ENCODE measurements around the gene ZBED6.

ZBED6 gene

DNA sequence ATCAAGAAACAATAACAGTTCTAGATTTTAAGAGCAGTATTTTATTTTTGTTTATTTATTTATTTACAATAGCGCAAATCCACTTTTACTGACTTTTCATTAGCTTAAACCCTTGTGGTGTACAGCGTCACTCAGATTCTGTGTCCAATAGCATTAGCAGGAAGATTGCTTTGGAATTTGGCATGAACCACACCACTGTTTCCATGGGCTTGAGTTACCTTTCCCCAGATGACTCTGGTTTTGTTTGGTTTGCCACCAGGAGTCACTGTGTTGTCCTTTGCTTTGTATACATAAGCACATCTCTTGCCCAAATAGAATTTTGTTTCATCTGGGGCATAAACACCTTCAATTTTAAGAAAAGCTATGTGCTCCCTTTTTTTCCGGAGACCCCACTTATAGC, 40.1 kb downstream of the ZBED6 start:
- no peak for DNase-seq (ENCODE audit: extremely low read depth, low read depth)
- no peak overlapping the region for H3K4me3 ChIP-seq (replicated peaks; ENCODE audit: low read depth, low read length)
- TF ChIP-seq, protein P1, sequence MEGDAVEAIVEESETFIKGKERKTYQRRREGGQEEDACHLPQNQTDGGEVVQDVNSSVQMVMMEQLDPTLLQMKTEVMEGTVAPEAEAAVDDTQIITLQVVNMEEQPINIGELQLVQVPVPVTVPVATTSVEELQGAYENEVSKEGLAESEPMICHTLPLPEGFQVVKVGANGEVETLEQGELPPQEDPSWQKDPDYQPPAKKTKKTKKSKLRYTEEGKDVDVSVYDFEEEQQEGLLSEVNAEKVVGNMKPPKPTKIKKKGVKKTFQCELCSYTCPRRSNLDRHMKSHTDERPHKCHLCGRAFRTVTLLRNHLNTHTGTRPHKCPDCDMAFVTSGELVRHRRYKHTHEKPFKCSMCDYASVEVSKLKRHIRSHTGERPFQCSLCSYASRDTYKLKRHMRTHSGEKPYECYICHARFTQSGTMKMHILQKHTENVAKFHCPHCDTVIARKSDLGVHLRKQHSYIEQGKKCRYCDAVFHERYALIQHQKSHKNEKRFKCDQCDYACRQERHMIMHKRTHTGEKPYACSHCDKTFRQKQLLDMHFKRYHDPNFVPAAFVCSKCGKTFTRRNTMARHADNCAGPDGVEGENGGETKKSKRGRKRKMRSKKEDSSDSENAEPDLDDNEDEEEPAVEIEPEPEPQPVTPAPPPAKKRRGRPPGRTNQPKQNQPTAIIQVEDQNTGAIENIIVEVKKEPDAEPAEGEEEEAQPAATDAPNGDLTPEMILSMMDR (IDR thresholded peaks at IDR 0.05; ENCODE audit: low read depth, low read length, missing control alignments): peak; percentile 16

DNA sequence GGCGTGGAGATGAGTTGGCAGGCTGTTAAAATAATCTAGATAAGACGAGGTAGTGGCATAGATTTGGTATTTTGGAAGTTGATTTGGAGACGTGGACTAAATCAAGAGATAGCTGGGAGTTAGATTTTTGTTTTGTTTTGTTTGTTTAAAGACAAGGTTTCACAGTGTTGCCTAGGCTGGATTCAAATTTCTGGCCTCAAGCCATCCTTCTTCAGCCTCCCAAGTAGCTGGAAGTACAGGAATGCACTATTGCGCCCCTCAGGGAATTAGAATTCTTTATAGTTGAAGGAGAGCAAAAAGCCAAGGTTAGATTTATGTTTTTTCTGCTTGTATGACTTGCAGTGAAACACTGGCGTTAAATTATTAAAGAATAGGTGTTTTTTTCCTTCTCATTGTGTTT, 43.7 kb downstream of the ZBED6 start:
- no peak for DNase-seq (ENCODE audit: extremely low read depth, low read depth)
- TF ChIP-seq, protein P1 (IDR thresholded peaks at IDR 0.05; ENCODE audit: low read depth, low read length, missing control alignments): no peak
- no peak overlapping the region for H3K4me3 ChIP-seq (replicated peaks; ENCODE audit: low read depth, low read length)

DNA sequence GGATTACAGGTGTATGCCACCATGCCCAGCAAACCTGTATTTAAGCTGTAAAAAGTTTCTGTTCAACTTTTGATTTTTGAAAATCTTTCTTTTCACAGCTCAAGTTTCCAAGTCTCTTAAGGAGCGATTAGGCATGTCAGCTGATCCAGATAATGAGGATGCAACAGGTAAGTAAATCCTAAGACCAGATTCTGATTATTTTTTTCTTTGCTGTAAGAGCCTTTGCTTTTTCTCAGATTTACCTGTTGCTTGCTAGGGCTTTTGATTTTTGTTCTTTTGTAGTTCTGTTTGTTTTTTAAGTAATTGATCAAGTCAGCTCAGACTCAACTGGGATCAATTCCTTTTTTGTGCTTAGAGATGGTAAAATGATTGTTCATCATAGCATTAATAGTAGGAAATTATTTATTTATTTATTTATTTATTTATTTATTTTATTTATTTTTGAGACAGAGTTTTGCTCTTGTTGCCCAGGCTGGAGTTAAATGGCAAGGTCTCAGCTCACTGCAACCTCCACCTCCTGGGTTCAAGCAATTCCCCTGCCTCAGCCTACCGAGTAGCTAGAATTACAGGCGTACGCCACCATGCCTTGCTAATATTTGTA, 44.9 kb downstream of the ZBED6 start:
- DNase-seq (ENCODE audit: extremely low read depth, low read depth): no peak
- H3K4me3 ChIP-seq (replicated peaks; ENCODE audit: low read depth, low read length): no peak overlapping the region
- TF ChIP-seq, protein P1 (IDR thresholded peaks at IDR 0.05; ENCODE audit: low read depth, low read length, missing control alignments): no peak

DNA sequence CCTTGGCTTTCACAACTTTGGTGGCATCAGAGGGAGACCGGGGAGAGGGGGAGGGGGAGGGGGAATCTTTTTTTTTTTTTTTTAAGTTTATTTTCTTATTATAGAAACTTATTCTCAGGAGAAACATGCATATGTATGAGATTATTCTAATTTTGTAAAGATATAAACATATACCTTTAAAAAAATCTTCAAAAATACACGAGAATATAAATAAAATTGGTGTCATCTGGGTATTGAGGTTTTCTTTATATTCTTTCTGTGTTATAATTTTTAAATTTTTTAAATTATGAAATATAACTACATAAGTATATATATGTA, 47.1 kb downstream of the ZBED6 start:
- DNase-seq (ENCODE audit: extremely low read depth, low read depth): no peak
- no peak overlapping the region for H3K4me3 ChIP-seq (replicated peaks; ENCODE audit: low read depth, low read length)
- TF ChIP-seq, protein P1 (IDR thresholded peaks at IDR 0.05; ENCODE audit: low read depth, low read length, missing control alignments): no peak

DNA sequence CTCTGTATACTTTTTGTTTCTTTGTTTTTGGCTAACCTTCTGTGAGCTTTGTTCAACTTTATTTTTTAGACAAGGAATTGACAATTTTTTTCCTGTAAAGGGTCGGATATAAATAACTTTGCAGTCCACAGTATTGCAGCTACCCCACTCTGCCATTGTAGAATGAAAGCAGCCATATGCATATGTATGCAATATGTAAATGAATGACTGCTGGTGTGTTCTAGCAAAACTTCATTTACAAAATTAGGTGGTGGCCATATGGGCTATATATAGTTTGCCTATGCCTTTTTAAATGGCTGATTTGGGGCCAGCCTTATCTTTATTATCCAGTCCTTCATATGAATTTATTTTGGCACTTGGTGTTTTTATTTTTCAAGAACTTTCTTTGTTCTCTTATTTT, 48.0 kb downstream of the ZBED6 start:
- no peak for DNase-seq (ENCODE audit: extremely low read depth, low read depth)
- TF ChIP-seq, protein P1 (IDR thresholded peaks at IDR 0.05; ENCODE audit: low read depth, low read length, missing control alignments): no peak
- no peak overlapping the region for H3K4me3 ChIP-seq (replicated peaks; ENCODE audit: low read depth, low read length)

All from HFF-Myc (cell line).